HG03342 (cell line): Measurements from ENCODE around the gene ITM2C.

ENCODE experiments used
- ATAC-seq: cut with Tn5 transposase; IDR thresholded peaks from one replicate; pipeline ENCODE4 v1.9.1; 2021; ENCODE audit warnings: mild to moderate bottlenecking, moderate library complexity; ENCODE audit not compliant: unreplicated experiment

The ITM2C gene

GRCh38 chr2:230872151-230872967 is 7.6 kb downstream of the ITM2C start:
- peak; percentile 1 for ATAC-seq

- peak; percentile 66 for ATAC-seq
Observed at GRCh38 chr2:230872968-230873660, 8.4 kb downstream of the ITM2C start.

- peak; percentile 66 for ATAC-seq
Observed at GRCh38 chr2:230873661-230874401, 9.1 kb downstream of the ITM2C start.

GRCh38 chr2:230874456-230874855 is 9.7 kb downstream of the ITM2C start:
- ATAC-seq, result no peak

- ATAC-seq, result no peak
Observed at GRCh38 chr2:230874876-230875275, 10.1 kb downstream of the ITM2C start.

GRCh38 chr2:230875347-230876315 is 10.9 kb downstream of the ITM2C start:
- no peak for ATAC-seq

- ATAC-seq, result no peak
Observed at GRCh38 chr2:230877116-230877758, 12.5 kb downstream of the ITM2C start.

GRCh38 chr2:230877759-230878598 is 13.2 kb downstream of the ITM2C start:
- ATAC-seq, result no peak

- no peak for ATAC-seq
Observed at GRCh38 chr2:230878599-230879188, 14.0 kb downstream of the ITM2C start.

- ATAC-seq, result no peak
Observed at GRCh38 chr2:230879271-230879882, 14.6 kb downstream of the ITM2C start.

GRCh38 chr2:230879891-230880290 is 15.1 kb downstream of the ITM2C start:
- no peak for ATAC-seq

- ATAC-seq, result no peak
Observed at GRCh38 chr2:230881840-230882239, 17.1 kb downstream of the ITM2C start.

- ATAC-seq, result peak; percentile 68
Observed at GRCh38 chr2:230885463-230886130, 20.9 kb downstream of the ITM2C start.

- ATAC-seq, result no peak
Observed at GRCh38 chr2:230886206-230886605, 21.5 kb downstream of the ITM2C start.

- no peak for ATAC-seq
Observed at GRCh38 chr2:230886671-230887071, 21.9 kb downstream of the ITM2C start.

- ATAC-seq, result no peak
Observed at GRCh38 chr2:230887342-230887741, 22.6 kb downstream of the ITM2C start.

GRCh38 chr2:230888824-230889400 is 24.2 kb downstream of the ITM2C start:
- ATAC-seq, result no peak
